ENCODE results near the gene EGFL7.
A peak's percentile ranks its signal among the peaks of the same experiment; 100 is the strongest.
"Not testable (repeated sequence)": the region's sequence is repeated elsewhere in the genome, so short reads cannot be mapped to it uniquely, and the experiment has no call there.

The EGFL7 gene

DNA sequence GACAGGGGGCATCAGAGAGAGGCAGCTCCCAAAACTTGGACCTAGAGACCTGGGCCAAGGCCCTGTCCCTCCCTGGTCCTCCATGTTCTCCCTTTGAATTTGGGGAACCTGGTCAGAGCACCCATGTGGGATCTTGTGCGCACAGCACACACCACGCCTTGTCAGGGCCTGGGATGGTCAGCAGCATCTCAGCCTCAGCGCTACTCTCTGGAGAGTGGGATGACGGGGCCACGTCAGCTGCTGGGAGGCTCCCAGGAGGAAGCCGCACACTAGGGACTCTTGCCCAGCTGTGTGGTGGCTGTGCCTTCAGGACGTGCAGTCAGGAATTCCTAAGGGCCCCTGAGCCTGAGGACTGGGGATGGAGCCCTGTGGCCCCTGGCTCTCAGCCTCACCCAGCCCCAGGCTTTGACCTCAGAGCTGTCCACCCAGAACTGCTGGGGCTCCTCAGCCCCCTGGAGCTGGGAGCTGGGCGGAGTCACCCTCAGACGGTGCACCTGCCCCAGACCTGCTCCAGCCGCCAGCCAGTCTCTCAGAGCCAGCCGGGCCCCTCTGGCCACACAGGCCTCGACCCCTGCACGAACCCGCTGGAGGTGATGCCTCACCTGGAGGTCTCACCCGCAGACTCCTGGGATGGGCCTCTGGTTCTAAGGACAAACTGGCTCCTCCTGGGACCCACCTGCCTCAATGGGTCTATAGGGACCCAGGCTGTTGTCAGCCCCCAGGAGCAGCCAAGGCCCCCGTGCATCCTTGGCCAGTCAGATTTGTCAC, 38.3 kb upstream of the EGFL7 start:
- DNase-seq (ENCODE audit: low spot score) = no peak

DNA sequence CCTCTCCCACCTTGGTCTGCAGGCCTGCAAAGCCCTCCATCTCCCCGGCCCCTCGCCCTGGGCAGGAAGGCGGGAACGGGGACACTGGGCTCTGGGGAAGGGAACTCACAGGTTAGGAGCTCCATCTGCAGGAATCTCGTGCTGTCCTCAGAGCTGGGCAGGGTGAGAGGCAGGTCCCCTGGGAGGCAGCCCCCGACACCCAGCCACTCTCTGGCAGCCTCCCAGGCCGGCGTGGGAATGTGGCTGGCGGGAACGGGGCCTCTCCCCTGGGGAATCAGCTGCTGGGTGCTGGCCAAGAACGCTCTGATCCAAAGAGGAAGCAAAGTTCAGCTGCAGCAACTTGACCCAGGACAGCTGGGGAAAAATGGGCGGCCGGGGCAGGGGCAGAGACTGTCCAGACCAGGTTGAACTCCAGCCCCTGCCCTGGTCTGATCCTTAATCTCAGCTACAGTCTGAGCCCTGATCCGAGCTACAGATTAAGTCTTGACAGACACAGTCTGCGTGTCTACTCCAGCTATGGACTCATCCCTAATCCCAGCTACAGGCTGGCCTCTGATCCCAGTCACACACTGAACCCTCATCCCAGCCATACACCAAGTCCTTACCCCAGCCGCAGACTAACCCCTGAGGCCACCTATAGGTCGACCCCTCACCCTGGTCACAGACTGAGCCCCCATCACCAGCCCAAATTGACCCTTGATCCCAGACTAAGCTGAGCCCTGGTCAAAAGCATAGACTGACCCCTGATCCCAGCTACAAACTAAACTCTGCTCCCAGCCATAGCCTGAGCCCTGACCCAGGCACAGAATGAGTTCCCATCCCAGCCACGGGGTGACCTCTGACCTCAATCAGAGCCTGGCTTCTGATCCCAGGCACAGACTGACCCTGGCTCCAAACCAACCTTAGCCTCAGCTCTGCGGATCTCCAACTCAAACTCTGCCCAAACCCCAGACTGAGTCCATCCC, 37.3 kb upstream of the EGFL7 start:
- peak; percentile 93 for DNase-seq (ENCODE audit: low spot score)

GRCh38 chr9:136626066-136626725, 36.5 kb upstream of the EGFL7 start:
- DNase-seq (ENCODE audit: low spot score) = no peak

DNA sequence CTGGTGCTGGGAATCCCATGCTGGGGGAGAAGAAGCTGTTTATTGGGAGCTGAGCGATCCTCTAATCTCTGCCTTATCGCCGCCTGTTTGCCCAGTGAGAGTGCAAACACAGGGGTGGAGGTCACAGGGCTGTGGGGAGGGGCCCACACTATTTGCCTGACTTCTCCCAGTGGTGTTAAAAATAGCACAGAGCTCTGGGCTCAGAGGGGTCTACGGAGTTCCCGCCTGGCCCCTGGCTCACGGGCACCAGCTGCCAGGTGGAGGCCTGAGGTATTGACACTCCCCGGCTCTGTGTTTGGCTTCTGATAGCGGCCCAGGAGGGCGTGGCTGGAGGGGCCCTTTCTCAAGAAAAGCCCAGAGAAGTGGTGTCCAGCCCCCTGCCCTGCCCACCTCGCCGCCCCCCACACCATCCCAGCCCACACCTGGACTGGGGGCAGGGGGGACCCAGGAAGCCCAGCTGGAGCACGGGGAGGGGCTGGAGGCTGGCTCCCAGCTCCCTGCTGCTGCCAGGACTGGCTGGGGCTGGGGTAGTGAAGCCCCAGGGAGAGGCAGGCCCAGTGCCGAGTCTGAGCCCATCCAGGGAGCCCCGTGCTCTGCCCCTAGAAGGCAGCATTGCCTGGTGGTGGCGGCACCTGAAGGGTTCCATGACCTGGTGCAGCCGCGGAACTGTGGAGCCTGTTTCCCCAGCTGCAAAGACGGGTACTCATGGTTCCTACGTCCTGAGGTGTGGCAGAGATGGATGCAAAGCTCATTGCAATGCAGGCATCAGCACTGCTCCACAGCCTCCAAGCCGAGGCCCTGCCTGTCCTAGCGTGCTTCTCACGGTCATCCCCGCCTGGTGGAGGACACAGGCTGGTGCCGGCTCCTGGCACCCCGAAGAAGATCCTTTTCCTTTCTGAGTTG, 35.7 kb upstream of the EGFL7 start:
- DNase-seq (ENCODE audit: low spot score) = no peak

- DNase-seq (ENCODE audit: low spot score) = no peak
Measured at GRCh38 chr9:136627703-136628102, 35.0 kb upstream of the EGFL7 start.

DNA sequence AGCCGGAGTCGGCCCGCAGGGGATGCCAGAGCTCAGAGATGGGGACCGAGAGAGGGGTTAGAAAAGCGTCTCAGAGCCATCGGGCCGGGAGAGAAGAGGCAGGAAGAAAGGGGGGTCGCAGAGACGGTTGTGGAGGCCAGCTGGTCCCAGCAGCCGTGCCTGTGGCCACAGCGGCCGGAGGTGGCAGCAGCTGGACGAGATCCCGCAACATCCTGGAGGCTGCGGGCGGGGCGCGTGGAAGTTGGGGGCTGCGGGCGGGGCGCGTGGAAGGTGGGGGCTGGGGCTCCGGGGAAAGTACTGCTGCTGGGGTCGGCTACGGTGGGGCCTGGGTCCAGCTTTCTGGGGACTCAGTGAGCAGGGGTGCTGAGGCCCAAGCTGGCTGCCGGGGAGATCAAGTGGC, 34.4 kb upstream of the EGFL7 start:
- DNase-seq (ENCODE audit: low spot score) = no peak

GRCh38 chr9:136629001-136629878, 33.5 kb upstream of the EGFL7 start:
- no peak for DNase-seq (ENCODE audit: low spot score)

DNA sequence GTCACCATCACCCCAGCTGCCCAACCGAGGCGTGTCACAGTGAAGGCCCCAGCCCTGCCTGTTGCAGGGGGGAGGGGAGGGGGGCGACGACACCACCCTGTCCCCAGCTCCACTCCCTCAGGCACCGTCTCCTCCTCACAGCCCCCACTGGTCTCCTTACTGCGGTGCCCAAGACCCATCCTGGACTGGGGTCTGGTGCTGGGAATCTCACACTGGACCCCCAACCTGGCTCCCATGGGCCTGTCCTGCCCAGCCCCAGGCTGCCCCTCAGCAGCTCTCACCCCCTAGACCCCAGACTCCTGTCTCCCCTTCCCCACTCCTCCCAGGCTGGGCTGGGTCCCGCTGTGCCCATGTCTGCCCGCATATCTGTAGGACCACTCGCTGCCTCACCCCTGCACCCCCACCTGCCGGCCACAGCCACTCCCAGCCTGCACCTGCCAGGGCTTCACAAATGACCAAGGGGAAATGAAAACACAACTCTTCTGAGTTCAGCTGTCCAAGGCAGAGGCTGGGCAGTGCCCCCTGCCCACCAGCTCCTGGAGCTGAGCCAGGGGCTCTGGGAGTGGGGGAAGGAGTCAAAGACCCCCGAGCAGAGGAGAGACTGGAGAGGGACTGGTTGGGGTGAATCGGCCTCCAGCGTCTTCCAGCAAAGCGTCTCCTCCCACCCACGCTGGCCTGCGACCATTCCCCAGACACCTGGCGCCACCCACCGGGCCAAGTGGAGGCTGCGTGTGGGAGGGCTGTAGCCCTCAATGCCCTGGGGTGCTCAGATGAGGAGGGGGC, 32.6 kb upstream of the EGFL7 start:
- DNase-seq (ENCODE audit: low spot score) = peak; percentile 67

DNA sequence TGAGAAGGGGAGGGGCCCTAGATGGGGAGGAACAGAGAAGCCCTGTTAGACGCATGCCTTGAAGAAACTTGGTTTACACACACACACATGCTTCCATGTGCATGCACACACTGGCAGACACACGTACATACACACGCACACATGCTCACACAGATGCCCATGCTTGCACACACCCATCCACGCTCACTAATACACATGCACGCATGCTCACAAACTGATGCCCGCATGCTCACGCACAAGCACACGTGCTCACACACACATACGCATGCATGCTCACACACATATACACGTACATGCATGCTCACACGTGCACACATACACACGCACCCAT, 32.1 kb upstream of the EGFL7 start:
- no peak for DNase-seq (ENCODE audit: low spot score)

- peak; percentile 83 for DNase-seq (ENCODE audit: low spot score)
Measured at GRCh38 chr9:136631038-136632000, 31.4 kb upstream of the EGFL7 start.

GRCh38 chr9:136632072-136632471, 30.6 kb upstream of the EGFL7 start:
- DNase-seq (ENCODE audit: low spot score) = not testable (repeated sequence)

- DNase-seq (ENCODE audit: low spot score) = not testable (repeated sequence)
Measured at GRCh38 chr9:136632491-136633106, 30.1 kb upstream of the EGFL7 start.

DNA sequence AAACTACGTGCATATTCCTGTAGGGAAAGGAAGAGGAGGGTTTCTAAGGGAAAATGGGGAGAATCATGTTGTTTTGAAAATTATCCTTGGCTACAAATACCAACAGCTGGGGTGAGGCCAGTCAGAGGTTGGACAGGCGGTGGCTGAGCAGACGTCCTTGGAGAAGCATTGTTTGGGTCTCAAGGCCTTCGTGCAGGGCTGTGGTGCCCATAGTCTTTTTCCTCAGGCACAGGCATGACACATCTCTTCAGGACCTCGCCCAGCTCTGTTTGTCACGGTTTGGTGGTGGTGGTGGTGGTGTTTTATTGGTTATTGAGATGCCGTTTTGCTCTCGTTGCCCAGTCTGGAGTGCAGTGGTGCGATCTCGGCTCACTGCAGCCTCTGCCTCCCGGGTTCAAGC, 27.8 kb upstream of the EGFL7 start:
- no peak for DNase-seq (ENCODE audit: low spot score)

GRCh38 chr9:136640171-136641111, 22.3 kb upstream of the EGFL7 start:
- no peak for DNase-seq (ENCODE audit: low spot score)

DNA sequence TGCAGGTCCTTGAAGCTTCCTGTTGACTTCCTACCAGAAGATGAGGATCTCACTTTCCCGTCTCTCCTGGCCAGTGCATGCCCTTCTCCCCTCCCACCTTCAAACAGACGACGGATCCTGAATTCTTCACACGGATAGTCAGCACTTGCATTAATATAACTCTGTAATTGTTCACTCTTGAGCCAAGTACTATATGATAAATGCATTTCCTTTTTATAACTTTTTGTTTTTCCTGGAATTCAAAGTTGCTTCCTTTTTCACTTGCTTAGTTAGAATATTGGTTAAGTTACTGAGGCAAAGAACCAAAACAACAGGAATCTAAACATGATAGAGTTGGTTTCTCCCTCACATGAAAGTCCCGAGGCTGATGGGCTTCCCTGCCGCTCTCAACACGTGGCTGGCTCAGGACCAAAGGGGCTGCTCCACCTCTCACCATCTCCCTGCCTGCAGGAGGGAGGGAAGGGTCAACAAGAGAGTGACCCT, 20.2 kb upstream of the EGFL7 start:
- no peak for DNase-seq (ENCODE audit: low spot score)

- DNase-seq (ENCODE audit: low spot score) = no peak
Measured at GRCh38 chr9:136643596-136644342, 18.9 kb upstream of the EGFL7 start.
